H1 (cell line): ENCODE measurements around the gene TCF4. TPM values are rescaled to one million over a fixed set of nuclear protein-coding genes. Genes with fewer than 3 reads are reported as not detected.

Experiments
- CTCF ChIA-PET: fragments of 300-600 bp; sonication (Branson Sonifier 250); formaldehyde crosslinking; loops from one replicate; lab custom pipeline; 2021; ENCODE audit not compliant: partially characterized antibody; lab: Charles Lee
- POLR2A ChIA-PET: fragments of 300-600 bp; sonication (Branson Sonifier 250); formaldehyde crosslinking; loops from one replicate; lab custom pipeline; 2021; ENCODE audit warnings: inconsistent platforms; ENCODE audit not compliant: partially characterized antibody; lab: Charles Lee
- DNase-seq, 2 experiments: peaks; one replicate each; pipeline versions ENCODE4 v3.0.0 to v3.0.0-alpha.2; 2010 to 2022; ENCODE audit warnings: low spot score in 2 of 2, low read depth in 1 of 2, mixed read lengths in 1 of 2
- FAIRE-seq: peaks from 2 replicates; lab custom pipeline; 2011; peaks lifted over from hg19 to GRCh38; lab: Jason Lieb, UNC
- H2AFZ ChIP-seq: 2 replicates; pipeline ENCODE4 v1.8.1; 2012; ENCODE audit warnings: low read length, inconsistent platforms
- H2AK5ac ChIP-seq: 2 replicates; pipeline ENCODE4 v1.6.1; 2013; ENCODE audit warnings: low read depth, low read length
- H2BK120ac ChIP-seq: replicated peaks from 2 replicates; pipeline ENCODE3; 2013; ENCODE audit warnings: low read depth, low read length, inconsistent platforms
- H2BK12ac ChIP-seq: 2 replicates; pipeline ENCODE4 v1.6.1; 2013; ENCODE audit warnings: low read depth, low read length
- H2BK15ac ChIP-seq: 2 replicates; pipeline ENCODE4 v1.6.1; 2013; ENCODE audit warnings: low read length
- H2BK20ac ChIP-seq: 2 replicates; pipeline ENCODE4 v1.6.1; 2013; ENCODE audit warnings: low read length
- H2BK5ac ChIP-seq: 2 replicates; pipeline ENCODE4 v1.6.1; 2013; ENCODE audit warnings: low read depth, low read length
- H3K14ac ChIP-seq: 2 replicates; pipeline ENCODE4 v1.6.1; 2013; ENCODE audit warnings: inconsistent platforms; ENCODE audit not compliant: insufficient read length
- H3K18ac ChIP-seq: 2 replicates; pipeline ENCODE4 v1.6.1; 2013; ENCODE audit warnings: low read length; ENCODE audit errors: extremely low read depth
- H3K23ac ChIP-seq: 2 replicates; pipeline ENCODE4 v1.6.1; 2013; ENCODE audit warnings: inconsistent platforms; ENCODE audit not compliant: insufficient read length
- H3K23me2 ChIP-seq: 2 replicates; pipeline ENCODE4 v1.6.1; 2013; ENCODE audit warnings: low read depth, low read length
- H3K27ac ChIP-seq: 2 replicates; pipeline ENCODE4 v1.6.1; 2011; ENCODE audit warnings: low read depth, low read length, inconsistent platforms
- H3K27me3 ChIP-seq, 4 experiments: replicated peaks in 1 of 4; 1 replicate in 1 of 4; 2 replicates in 3 of 4; pipeline versions ENCODE4 v1.6.1 to v1.8.1; 2011 to 2013; ENCODE audit warnings: low read length in 3 of 4, mild to moderate bottlenecking in 3 of 4, inconsistent platforms in 2 of 4, mixed read lengths in 2 of 4, moderate library complexity in 1 of 4; ENCODE audit not compliant: control insufficient read depth in 3 of 4, insufficient read depth in 3 of 4; ENCODE audit errors: extremely low read depth in 1 of 4
- H3K36me3 ChIP-seq, 4 experiments: 2 replicates each; pipeline versions ENCODE4 v1.6.1 to v1.8.1; 2011 to 2013; ENCODE audit warnings: mild to moderate bottlenecking in 4 of 4, low read length in 3 of 4, moderate library complexity in 2 of 4, control low read depth in 1 of 4, inconsistent platforms in 1 of 4; ENCODE audit not compliant: insufficient read depth in 4 of 4, control insufficient read depth in 2 of 4
- H3K4ac ChIP-seq: replicated peaks from 2 replicates; pipeline ENCODE3; 2013; ENCODE audit warnings: low read length, low read depth, mixed read lengths, inconsistent platforms; ENCODE audit not compliant: insufficient read length
- H3K4me1 ChIP-seq, 4 experiments: replicated peaks in 1 of 4; 1 replicate in 1 of 4; 2 replicates in 3 of 4; pipeline versions ENCODE4 v1.6.1 to v1.8.1; 2011 to 2013; ENCODE audit warnings: low read length in 3 of 4, inconsistent platforms in 2 of 4, mixed read lengths in 1 of 4; ENCODE audit not compliant: insufficient read depth in 4 of 4, control insufficient read depth in 3 of 4
- H3K4me2 ChIP-seq, 2 experiments: 2 replicates each; pipeline versions ENCODE4 v1.6.1 to v1.8.1; 2011 to 2013; ENCODE audit warnings: low read depth in 2 of 2, low read length in 2 of 2, control low read depth in 1 of 2, inconsistent platforms in 1 of 2, mild to moderate bottlenecking in 1 of 2; ENCODE audit not compliant: insufficient read depth in 1 of 2
- H3K4me3 ChIP-seq, 4 experiments: fragments of 200-600, 300-600 bp in 1 of 4; sonication (generic), shearing (Covaris generic), sonication (Bioruptor Twin) in 1 of 4; 2 replicates each; pipeline versions ENCODE4 v1.5.1 to v1.8.1; 2011 to 2016; ENCODE audit warnings: low read length in 4 of 4, low read depth in 3 of 4, control low read depth in 2 of 4, inconsistent platforms in 2 of 4, mild to moderate bottlenecking in 2 of 4, mixed read lengths in 1 of 4, moderate library complexity in 1 of 4; ENCODE audit not compliant: insufficient read depth in 2 of 4; ENCODE audit errors: extremely low read depth in 1 of 4
- H3K56ac ChIP-seq: replicated peaks from 2 replicates; pipeline ENCODE3; 2013; ENCODE audit warnings: low read depth, mild to moderate bottlenecking, mixed read lengths, low read length, inconsistent platforms; ENCODE audit not compliant: insufficient read length
- H3K79me1 ChIP-seq: 2 replicates; pipeline ENCODE4 v1.6.1; 2013; ENCODE audit warnings: low read depth, low read length, control low read depth
- H3K79me2 ChIP-seq, 2 experiments: 2 replicates each; pipeline versions ENCODE4 v1.6.1 to v1.8.1; 2012 to 2013; ENCODE audit warnings: low read length in 2 of 2, mild to moderate bottlenecking in 2 of 2, inconsistent platforms in 1 of 2; ENCODE audit not compliant: insufficient read depth in 2 of 2, control insufficient read depth in 1 of 2
- H3K9ac ChIP-seq, 4 experiments: replicated peaks in 1 of 4; 1 replicate in 1 of 4; 2 replicates in 3 of 4; pipeline versions ENCODE4 v1.6.1 to v1.8.1; 2011 to 2013; ENCODE audit warnings: low read depth in 3 of 4, low read length in 3 of 4, control low read depth in 2 of 4, mild to moderate bottlenecking in 2 of 4, moderate library complexity in 2 of 4, inconsistent platforms in 1 of 4; ENCODE audit errors: extremely low read depth in 1 of 4
- H3K9me3 ChIP-seq, 2 experiments: 2 replicates each; pipeline versions ENCODE4 v1.6.1 to v1.8.1; 2012 to 2013; ENCODE audit warnings: mild to moderate bottlenecking in 2 of 2, moderate library complexity in 2 of 2, control low read depth in 1 of 2, inconsistent platforms in 1 of 2, low read depth in 1 of 2, low read length in 1 of 2, mixed read lengths in 1 of 2; ENCODE audit not compliant: insufficient read depth in 2 of 2
- H4K20me1 ChIP-seq, 2 experiments: replicated peaks in 1 of 2; 2 replicates each; pipeline versions ENCODE3 to v1.8.1; 2011 to 2013; ENCODE audit warnings: inconsistent platforms in 2 of 2, low read length in 2 of 2, mild to moderate bottlenecking in 1 of 2; ENCODE audit not compliant: insufficient read depth in 2 of 2, control insufficient read depth in 1 of 2
- H4K5ac ChIP-seq: 2 replicates; pipeline ENCODE4 v1.6.1; 2013; ENCODE audit warnings: low read length, low read depth, mixed read lengths, inconsistent platforms; ENCODE audit not compliant: insufficient read length
- H4K8ac ChIP-seq: 2 replicates; pipeline ENCODE4 v1.8.0; 2013; ENCODE audit warnings: mild to moderate bottlenecking, moderate library complexity, low read length, inconsistent platforms; ENCODE audit not compliant: insufficient read depth; ENCODE audit errors: extremely low read depth
- H4K91ac ChIP-seq: replicated peaks from 2 replicates; pipeline ENCODE3; 2013; ENCODE audit warnings: low read length, mixed read lengths, inconsistent platforms; ENCODE audit not compliant: insufficient read length
- E2F6 ChIP-seq: IDR thresholded peaks from 2 replicates; pipeline ENCODE4 v1.6.1; 2012; ENCODE audit warnings: inconsistent platforms
- MAFK ChIP-seq: IDR thresholded peaks from 2 replicates; pipeline ENCODE4 v1.6.1; 2012; ENCODE audit warnings: low read depth, mild to moderate bottlenecking, improper control_type of control experiment, low read length
- WGBS, 2 experiments: shearing (Covaris generic) in 1 of 2; methylation state at CpG; one replicate each; pipeline versions ENCODE4 v1.1.6 to v1.1.7; 2013 to 2015; ENCODE audit warnings: low lambda C conversion rate in 2 of 2, mixed read lengths in 2 of 2, inconsistent platforms in 1 of 2, low coverage in 1 of 2, missing lambda C conversion rate in 1 of 2; ENCODE audit not compliant: insufficient replicate concordance in 2 of 2, insufficient coverage in 1 of 2, insufficient read length in 1 of 2; ENCODE audit errors: extremely low coverage in 1 of 2, missing lambda C conversion rate in 1 of 2; 5-methylcytosine and 5-hydroxymethylcytosine counted together
- polyA plus RNA-seq, 7 experiments: library from polyadenylated mRNA; depleted of rRNA in 3 of 7; stranded (reverse) in 5 of 7; unstranded in 2 of 7; fragments of >200 nt in 5 of 7; fragments of 200-250 nt in 2 of 7; gene quantifications; 1 replicate in 5 of 7; 2 replicates in 1 of 7; 4 replicates in 1 of 7; pipeline versions ENCODE4 v1.2.1 to v1.2.3, GENCODE V29; 2011 to 2013; ENCODE audit warnings: missing spikeins in 2 of 7, mixed read lengths in 2 of 7
- total RNA-seq: library from RNA; stranded (reverse); fragmentation: NEBNext Ultra II Directional; extraction: Animal tissue kit (Norgen Biotek cat#: 25700); gene quantifications from 2 replicates; pipeline ENCODE4 v1.2.1, GENCODE V29; 2021

The TCF4 gene
- total and polyA plus RNA-seq, 2 of the 8 experiments (the other 6 are each of a cell fraction or from before 2014, with no cell fraction given), result 59.3 to 118 TPM

GRCh38 chr18:55405475-55405874 is 182.5 kb downstream of the TCF4 start:
- no peak overlapping the region for H4K8ac ChIP-seq
- H2BK5ac ChIP-seq, result no peak overlapping the region
- no peaks in the 10 kb centered on the region for H3K27me3 ChIP-seq
- POLR2A ChIA-PET, result no interaction called here
- H2AK5ac ChIP-seq, result no peak overlapping the region
- no peak overlapping the region for H3K56ac ChIP-seq
- no peaks in the 10 kb centered on the region for H3K36me3 ChIP-seq
- no peak overlapping the region for H2BK12ac ChIP-seq
- H3K18ac ChIP-seq, result no peak overlapping the region
- DNase-seq (no peak), FAIRE-seq (no peak)
- no peak overlapping the region for H2BK20ac ChIP-seq
- no peak overlapping the region for H3K4me3 ChIP-seq
- H3K79me2 ChIP-seq, result peaks cover 0 to 86% of the 10 kb centered on the region in 2 experiments; a peak in 3 of 4 replicates
- H3K4ac ChIP-seq, result no peak overlapping the region
- no peaks in the 10 kb centered on the region for H3K23me2 ChIP-seq
- H2AFZ ChIP-seq, result no peak overlapping the region
- no peak overlapping the region for H3K23ac ChIP-seq
- WGBS, 2 experiments, result 71% methylated on average over 1 of the region's 1 CpG; no CpG with 5 or more reads in 1 of the 2 experiments
- peaks cover 3 to 22% (median 17%) of the 10 kb centered on the region in 4 experiments; a peak in 5 of 7 replicates for H3K4me1 ChIP-seq
- no peak for TF ChIP-seq E2F6
- 0 out of 2 replicates have a peak, but pooled peaks have one; percentile 6 for TF ChIP-seq MAFK
- H4K20me1 ChIP-seq, result peaks cover 0 to 1% of the 10 kb centered on the region in 2 experiments
- no peak overlapping the region for H4K5ac ChIP-seq
- no peak overlapping the region for H2BK15ac ChIP-seq
- no peaks in the 10 kb centered on the region for H3K9me3 ChIP-seq
- no peak overlapping the region for H3K4me2 ChIP-seq
- no peak overlapping the region for H3K14ac ChIP-seq
- no peaks in the 10 kb centered on the region; the same call in 1 of the 2 replicates for H3K79me1 ChIP-seq
- no peak overlapping the region for H3K9ac ChIP-seq
- no peak overlapping the region for H4K91ac ChIP-seq
- CTCF ChIA-PET, result interaction anchor here (0.8 to 1.5 kb wide), 7 partner anchors 10 to 375 kb away, joined by 3 to 4 read pairs (median 3); no protein-coding TSS in a partner anchor
- no peak overlapping the region for H2BK120ac ChIP-seq
- no peak overlapping the region for H3K27ac ChIP-seq
